GM10266 (cell line): ENCODE measurements around the gene NOS1AP.

Experiments
- DNase-seq: peaks from one replicate; pipeline ENCODE4 v3.0.0; 2012; ENCODE audit errors: extremely low spot score
- TF ChIP-seq, protein P1 (sequence below): IDR thresholded peaks from 2 replicates; pipeline ENCODE4 v1.5.1; 2012; ENCODE audit warnings: mild to moderate bottlenecking, low read depth; ENCODE audit not compliant: control insufficient read depth, insufficient read depth; ENCODE audit errors: missing control alignments

Gene NOS1AP

DNA sequence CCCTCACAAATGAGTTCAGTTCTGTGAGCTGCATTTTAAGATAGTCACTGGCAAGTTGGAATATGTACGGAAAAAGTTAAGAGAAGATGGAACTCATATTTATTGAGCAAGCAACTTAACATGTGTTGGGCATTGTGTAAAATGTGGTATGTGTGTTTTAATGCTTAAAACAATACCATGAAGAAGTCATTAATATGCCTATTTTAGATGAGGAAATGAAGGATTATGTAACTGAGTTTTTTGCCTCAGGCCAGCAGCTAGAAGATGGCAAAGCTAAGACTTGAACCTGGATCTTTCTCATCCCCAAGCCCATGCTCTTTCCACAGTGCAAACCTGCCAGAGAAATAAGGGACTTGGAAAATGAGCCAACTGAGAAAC lies 258.3 kb downstream of the NOS1AP start:
- DNase-seq = no peak
- TF ChIP-seq, protein P1, sequence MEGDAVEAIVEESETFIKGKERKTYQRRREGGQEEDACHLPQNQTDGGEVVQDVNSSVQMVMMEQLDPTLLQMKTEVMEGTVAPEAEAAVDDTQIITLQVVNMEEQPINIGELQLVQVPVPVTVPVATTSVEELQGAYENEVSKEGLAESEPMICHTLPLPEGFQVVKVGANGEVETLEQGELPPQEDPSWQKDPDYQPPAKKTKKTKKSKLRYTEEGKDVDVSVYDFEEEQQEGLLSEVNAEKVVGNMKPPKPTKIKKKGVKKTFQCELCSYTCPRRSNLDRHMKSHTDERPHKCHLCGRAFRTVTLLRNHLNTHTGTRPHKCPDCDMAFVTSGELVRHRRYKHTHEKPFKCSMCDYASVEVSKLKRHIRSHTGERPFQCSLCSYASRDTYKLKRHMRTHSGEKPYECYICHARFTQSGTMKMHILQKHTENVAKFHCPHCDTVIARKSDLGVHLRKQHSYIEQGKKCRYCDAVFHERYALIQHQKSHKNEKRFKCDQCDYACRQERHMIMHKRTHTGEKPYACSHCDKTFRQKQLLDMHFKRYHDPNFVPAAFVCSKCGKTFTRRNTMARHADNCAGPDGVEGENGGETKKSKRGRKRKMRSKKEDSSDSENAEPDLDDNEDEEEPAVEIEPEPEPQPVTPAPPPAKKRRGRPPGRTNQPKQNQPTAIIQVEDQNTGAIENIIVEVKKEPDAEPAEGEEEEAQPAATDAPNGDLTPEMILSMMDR = no peak

DNA sequence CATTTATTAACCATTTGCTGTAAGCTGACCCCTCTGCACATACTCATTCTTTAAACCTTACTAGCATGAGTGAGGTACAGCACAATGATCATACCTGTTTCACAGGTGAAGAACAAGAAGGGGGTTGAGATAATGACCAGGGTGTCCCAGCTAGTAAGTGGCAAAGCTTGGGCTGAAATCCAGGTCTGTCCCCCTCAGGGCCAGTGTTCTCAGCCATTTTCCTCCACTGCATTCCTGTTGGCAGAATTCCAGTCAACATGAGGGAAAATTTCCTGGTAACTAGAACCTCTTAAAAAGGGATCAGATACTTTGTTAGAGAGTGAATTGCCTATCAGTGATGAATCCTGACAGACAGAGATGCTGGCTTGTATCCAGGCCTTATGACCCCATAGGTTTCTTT lies 259.0 kb downstream of the NOS1AP start:
- TF ChIP-seq, protein P1 = no peak
- DNase-seq = no peak

DNA sequence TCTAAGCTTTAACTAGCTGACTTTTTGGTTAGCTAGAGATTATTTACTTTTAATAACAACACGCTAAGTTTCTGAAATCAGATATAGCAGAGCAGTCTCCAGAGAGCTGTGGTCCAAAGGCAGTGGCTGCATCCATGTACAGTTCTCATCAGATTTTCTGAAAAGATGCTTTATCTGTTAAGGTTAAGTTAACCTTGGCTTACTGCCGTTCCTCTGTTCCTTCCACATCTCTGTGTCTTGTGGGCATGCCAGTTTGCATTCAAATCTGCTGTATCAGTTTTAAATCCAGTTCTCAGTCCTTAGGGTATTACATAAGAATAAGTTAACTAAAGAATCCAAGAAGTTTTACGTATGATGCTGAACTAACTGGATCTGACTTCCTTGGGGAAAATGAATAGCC lies 260.3 kb downstream of the NOS1AP start:
- TF ChIP-seq, protein P1 = no peak
- no peak for DNase-seq

DNA sequence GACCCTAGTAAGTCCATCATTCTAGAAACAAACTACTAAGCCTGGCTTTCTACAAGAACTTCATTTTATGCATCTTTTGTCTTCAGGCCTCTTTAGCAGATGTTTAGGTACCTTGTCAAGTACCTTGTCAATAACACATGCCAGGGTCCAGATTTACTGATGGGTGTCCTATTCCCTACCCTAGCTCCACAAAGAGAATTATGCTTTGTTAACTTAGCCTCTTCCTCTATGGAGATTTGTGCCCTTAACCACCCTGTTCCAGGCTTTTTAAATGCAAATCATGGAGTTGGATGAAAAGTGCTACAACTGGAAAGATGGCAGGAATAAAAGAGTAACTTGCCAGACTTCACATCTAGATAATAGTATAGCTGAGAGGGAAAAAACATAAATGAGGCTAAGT lies 264.5 kb downstream of the NOS1AP start:
- TF ChIP-seq, protein P1 = no peak
- DNase-seq = no peak

DNA sequence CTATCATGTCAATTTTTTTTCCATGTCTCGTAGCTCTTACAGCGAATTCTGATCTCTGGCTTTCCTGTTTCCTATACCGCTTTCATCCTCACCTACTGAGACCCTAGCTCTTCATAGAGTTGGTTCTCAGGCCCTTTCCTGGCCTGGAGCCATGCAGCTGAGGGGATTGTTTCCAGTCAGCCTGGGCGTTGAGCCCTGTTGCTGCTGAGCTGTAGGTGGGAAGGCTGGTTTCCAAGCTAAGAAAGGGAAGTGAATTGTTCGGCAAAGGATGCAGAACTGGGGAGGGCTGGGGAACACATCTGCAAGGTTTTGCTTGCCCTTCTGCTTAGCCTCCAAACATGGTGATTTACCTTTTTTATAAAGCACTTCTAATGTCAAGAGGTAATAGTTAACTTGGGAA lies 265.6 kb downstream of the NOS1AP start:
- TF ChIP-seq, protein P1 = no peak
- no peak for DNase-seq

DNA sequence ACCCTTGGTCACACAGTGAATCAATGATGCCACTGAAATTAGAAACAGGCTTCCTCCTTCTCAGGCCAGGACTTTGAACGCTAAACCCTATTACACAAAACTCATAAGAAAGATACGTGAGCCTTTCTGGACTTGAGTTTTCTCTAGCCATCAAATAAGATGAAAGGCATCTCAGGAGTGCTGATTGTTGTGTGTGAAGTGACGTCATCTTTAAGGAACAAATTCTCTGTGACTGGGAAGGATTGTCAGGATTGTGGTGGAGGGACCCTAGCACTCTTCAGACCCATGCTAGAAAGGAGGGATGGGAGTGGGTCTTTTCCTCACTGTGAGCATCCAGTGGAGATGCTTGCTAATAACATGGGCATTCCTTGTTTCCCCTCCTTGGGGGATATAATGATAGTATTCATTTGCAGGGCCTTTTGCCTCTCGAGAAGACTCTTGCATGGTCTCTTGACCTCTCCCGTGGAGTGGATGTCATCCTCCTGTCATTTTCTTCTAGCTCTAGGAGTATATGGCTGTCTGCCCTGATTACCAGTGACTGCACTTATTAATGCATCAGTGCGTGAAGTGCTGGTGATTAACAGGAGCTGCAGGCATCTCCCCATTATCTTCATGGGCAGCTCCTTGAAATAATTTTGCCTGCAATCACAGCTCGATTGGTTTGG lies 267.3 kb downstream of the NOS1AP start:
- TF ChIP-seq, protein P1 = no peak
- DNase-seq = no peak

DNA sequence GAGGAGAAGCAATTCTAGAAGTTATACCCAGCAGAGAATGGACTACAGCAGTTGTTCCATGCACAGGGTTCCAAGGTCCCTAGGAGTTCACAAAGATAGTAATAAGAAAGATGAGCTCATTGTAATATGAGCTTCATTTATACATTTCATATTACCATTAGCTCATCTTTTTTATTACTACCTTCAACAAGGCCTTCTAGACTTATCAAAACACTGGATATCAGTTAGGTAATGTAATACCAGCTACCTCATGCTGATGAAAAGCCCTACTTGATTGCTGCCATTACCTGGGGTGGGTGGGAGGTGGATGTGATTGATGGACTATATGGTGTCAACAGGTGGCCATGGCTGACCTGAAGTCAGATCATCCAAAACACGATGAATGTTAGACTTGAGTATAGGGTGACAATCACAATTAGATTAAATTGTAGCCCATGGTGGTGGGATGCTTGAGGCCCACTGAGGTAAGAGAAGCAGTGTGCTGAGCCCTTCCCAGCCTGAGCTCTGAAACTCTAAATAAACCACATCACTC lies 273.0 kb downstream of the NOS1AP start:
- TF ChIP-seq, protein P1 = no peak
- no peak for DNase-seq
